ENCODE results near the gene RCN2.
"Not testable (repeated sequence)": the region's sequence is repeated elsewhere in the genome, so short reads cannot be mapped to it uniquely, and the experiment has no call there.

Gene RCN2

GRCh38 chr15:76935620-76936019, 4.1 kb downstream of the RCN2 start:
- no peak for DNase-seq

GRCh38 chr15:76936671-76937070, 5.1 kb downstream of the RCN2 start:
- DNase-seq = no peak

DNA sequence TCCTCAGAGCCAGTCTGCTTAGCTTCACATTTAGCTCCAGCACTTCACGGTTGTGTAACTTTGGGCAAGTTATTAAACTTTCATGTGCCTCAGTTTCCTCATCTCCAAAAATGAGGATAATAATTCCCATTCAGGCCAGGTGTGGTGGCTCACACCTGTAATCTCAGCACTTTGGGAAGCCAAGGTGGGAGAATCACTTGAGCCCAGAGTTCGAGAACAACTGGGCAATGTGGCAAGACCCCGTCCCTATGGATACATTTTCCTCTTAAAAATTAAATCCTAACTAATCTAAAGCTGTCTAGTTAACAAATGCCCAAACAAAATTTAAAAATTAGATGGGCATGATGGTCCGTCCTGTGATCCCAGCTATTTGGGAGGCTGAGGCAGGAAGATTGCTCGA, 7.2 kb downstream of the RCN2 start:
- DNase-seq = no peak

- no peak for DNase-seq
Observed at GRCh38 chr15:76939715-76940114, 8.2 kb downstream of the RCN2 start.

DNA sequence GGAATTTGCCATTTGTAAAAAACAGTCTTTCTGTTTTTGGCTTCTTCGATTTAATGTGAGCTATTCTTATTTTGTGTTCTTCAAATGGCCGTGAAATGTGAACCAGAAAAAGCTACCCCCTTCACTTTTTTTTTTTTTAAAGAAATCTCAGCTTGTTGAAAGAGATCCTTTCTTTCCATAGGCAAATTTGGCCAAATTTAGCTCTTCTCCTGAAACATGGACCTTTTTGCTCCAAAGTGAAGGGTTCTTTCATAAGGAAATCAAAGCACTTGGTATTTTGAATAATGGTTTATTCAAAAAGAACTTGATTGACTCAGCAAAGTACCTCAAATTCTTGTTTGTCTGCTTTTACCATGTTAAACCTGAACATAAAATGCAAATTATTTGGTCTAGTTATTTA, 10.1 kb downstream of the RCN2 start:
- DNase-seq = no peak

GRCh38 chr15:76942331-76942730, 10.8 kb downstream of the RCN2 start:
- DNase-seq = no peak

GRCh38 chr15:76945494-76946093, 14.0 kb downstream of the RCN2 start:
- no peak for DNase-seq

GRCh38 chr15:76947454-76947853, 15.9 kb downstream of the RCN2 start:
- no peak for DNase-seq

DNA sequence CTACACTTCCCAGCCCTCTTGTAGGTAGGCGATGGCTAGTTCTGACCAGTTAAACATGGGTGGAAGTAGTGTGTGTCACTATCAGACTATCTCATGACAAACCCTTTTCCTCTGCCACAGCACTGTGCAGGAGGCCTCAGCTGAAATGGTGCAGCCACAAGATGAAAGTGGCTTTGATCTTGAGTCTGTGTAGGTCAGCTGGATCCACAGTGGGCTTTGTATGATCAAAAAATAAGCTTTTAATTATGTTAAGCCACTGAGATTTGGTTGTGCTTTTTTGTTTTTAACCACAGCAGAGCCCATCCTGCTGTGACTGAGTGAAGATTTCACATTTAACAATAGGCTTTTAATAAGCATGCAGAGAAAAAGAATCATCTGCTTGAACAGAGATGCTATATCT, 19.7 kb downstream of the RCN2 start:
- DNase-seq = no peak

DNA sequence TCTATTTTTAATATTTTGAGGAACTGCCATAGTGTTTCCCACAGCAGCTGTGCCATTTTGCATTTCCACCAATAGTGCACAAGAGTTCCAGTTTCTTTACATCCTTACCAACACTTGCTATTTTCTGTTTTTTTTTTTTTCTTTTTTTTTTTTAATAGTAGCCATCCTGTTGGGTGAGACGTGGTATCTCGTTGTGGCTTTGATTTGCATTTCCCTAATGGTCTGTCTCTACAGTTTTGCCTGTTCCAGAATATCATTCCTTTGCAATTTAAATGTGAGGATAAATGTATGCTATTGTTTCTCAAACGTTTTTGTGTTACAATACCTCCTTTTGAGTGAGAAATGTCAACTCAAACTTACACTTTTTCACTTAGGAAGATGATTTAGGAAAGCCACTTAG, 22.4 kb downstream of the RCN2 start:
- DNase-seq = no peak

GRCh38 chr15:76954744-76955143, 23.2 kb downstream of the RCN2 start:
- DNase-seq = no peak

GRCh38 chr15:76961268-76962011, 29.9 kb downstream of the RCN2 start:
- DNase-seq = no peak

DNA sequence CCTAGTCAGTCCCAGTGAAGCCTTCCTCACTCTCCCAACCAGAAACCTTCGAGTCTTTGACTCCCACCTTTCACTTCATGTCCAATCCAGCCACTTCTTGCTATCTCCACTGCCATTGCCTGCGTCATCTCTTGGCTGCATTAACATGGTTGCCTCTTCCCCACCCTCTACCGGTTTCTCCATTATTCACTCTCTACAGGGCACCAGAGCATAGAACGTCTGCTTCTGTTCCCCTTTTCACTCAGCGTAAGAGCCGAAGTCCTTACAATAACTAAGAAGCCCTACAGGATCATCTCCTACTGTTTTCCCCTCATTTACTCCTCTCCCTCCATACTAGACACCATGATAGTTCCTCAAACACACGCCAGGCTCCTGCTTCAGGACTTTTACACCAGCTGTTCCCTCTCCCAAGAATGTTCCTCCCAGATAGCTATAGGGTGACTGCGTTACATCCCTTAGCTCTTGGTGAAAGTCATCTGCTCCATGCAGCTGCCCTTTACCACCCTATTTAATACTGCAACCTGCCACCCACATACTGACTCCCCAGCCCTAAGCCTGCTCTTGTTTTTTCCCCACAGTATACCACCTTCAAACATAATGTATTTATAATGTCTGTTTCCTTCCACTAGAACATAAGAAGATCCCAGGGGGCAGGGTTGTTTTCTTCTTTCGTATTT, 30.9 kb downstream of the RCN2 start:
- no peak for DNase-seq

- DNase-seq = no peak
Observed at GRCh38 chr15:76963596-76963995, 32.0 kb downstream of the RCN2 start.

DNA sequence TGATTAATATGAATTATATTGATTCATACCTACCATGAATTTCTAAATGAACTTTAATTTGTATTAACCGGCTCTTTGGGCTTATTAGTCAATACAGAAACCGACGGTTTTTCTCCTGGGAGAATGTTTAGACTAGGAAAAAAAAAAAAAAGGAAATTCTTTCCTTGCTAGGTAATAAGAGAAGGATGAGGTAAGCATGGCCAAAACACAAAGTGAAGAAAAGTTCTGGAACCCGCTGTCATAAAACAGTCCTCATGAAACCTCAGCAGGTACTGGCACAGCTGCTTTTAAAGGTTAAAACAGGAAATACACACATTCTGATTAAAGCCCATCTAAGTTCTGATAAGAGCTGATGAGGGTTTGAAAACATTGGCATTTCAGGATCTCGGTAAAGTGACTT, 32.6 kb downstream of the RCN2 start:
- no peak for DNase-seq

DNA sequence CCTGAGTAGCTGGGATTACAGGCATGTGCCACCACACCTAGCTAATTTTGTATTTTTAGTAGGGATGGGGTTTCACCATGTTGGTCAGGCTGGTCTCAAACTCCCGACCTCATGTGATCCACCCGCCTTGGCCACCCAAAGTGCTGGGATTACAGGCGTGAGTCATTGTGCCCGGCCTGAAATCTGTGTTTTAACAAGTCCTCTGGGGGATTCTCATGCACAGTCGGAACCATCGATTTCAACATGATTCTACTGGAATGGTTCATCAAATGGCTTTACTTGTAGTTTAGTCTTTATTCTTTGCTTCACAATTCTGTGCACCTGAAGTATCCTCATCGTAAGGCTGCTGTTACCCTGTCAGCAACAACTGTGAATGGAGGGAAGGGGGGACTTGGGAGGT, 34.5 kb downstream of the RCN2 start:
- DNase-seq = not testable (repeated sequence)

DNA sequence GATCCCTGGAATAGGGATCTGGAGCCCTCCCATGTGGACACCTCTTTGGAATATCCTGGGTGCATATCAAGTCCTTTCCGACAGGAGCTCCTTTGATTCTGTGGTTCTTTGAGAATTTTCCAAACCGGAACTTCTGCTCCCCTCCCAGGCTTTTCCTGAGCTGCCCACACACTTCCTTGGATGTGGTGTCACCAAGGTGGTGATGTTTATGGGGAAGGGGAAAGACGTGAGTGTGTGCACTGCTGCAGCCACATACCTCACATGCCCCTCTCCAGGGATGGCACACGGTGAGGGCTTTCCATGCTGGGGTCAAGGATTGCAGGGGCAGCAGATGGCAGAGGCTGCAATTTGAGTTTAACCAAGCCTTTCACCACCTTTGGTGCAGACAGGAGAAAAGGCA, 35.5 kb downstream of the RCN2 start:
- DNase-seq = no peak

DNA sequence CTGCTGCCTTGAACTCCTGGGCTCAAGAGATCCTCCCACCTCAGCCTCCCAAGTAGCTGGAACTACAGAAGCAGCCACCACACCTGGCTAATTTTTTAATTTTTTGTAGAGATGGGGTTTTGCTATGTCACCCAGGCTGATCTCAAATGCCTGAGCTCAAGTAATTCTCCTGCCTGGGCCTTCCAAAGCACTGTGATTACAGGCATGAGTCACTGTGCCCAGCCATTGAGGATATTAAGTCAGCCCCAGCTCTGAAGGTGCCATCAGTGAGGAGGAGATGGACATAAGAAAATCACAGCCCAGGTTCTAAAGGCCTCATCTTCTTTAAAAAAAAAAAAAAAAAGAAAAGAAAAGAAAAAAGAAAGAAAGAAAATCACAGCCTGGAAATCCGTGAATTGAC, 36.8 kb downstream of the RCN2 start:
- no peak for DNase-seq

DNA sequence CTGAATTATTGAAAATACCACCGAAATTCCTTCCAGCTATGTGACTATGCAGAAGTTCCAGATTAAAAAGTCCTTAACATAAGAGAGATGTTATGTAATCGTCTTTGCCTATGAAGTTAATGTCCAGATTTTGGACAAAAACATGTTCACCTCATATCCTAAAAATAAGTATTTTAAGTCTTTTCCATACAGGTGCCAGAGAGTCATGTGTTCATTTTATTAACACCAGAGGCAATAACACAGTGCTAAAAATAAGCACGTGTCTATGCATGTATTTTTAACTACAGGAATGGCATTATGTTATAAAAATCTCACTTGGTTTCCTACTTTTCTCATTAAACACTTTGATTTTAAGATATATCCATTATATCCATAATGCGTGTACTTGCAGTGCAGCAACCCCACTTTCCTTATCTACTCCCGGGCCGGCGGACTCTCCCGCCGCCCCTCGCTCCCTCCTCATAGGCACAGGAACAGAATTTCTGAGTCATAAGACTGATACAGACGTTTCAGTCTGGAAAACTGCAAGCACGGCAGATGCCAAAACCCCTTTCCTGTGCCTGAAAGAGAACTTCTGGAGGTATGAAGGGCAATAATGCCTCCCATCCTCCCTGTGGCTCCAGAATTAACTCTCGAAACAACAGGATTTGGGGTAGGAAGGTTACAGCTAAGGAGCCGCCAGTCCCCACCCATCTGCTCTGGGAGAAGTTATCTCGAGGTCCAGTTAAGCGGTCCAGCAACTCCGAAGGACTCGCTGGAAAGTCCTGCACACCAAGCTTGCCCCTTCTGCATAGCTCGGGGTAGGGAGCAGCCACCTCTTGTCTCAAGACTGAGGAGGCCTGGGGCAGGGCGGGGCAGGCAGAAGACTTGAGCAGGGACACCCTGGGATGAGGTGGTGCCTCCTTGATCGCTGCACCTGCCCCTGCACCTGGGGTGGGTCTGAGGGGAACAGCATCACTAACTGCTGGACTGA, 41.1 kb downstream of the RCN2 start:
- no peak for DNase-seq

GRCh38 chr15:76973362-76973743, 41.8 kb downstream of the RCN2 start:
- DNase-seq = peak; percentile 80

- no peak for DNase-seq
Observed at GRCh38 chr15:76973906-76974305, 42.4 kb downstream of the RCN2 start.

DNA sequence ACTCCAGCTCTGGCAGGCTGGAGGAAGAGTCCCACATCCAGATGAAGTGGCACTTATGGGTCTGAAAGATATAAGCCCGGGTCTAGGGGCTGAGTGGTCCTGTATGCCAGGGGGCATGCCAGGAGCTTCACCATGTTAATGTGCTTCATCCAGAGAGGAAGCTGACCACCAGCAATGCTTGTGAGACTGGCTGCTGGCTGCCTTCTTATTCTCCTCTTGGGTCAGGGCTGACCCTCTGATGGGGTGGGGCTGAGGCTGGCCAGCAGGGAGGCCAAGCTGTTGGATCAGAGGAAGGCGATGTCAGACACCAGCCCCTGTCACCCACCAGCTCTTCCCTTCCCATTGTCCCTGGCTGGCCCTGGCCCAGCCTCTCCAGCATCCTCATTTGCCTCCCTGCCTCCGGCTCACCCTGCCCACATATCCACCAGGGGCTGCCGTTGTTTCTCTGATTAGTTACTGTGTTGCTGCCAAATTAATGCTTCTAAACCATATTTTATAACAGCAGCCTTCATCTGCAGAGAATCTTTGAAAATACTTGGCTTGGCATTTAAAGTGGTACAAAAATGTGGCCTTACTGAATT, 43.0 kb downstream of the RCN2 start:
- no peak for DNase-seq

DNA sequence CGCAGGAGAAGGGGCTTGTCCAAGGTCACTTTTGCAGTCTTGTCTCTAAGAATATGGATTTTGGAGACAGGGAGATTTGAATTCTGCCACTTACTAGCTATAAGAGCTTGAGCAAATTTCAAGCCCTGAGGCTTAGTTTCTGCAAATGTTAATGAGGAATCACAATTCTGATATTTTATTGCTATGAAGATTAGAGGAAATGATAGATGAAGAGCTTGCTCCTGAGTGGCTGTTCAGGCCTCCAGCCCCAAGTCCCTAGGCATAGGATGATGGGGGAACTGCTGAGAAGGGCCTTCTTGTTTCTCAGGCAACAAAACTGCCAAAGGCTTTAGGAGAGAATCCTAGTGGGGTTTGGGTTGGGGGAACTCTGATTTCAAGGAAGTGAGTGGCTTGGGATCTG, 44.6 kb downstream of the RCN2 start:
- DNase-seq = no peak

All from activated CD4-positive, alpha-beta T cell treated with anti-CD3 and anti-CD28 coated beads, Interleukin-10, Interleukin-2, amounts not matched to agents 100 ng/mL and 50 ng/mL, durations not matched to agents 16 hours and 8 hours (primary cell).